Ascending aorta (tissue), 2 donors: ENCODE measurements around the gene SEPHS1. TPM values are rescaled to one million over a fixed set of nuclear protein-coding genes. Genes with fewer than 3 reads are reported as not detected.

Source experiments
- DNase-seq, 2 donors: peaks; one replicate each; pipeline ENCODE4 v3.0.0-alpha.2; 2019; ENCODE audit warnings: low spot score in 2 of 2
- H3K27ac ChIP-seq, 2 donors: fragments of 200-600 bp; sonication (generic); one replicate each; pipeline ENCODE4 v1.5.1; 2016 to 2017; ENCODE audit warnings: mild to moderate bottlenecking in 1 of 2
- H3K27me3 ChIP-seq: fragments of 200-600 bp; sonication (generic); one replicate; pipeline ENCODE4 v1.5.1; 2017
- H3K36me3 ChIP-seq, 2 donors: fragments of 200-600 bp; sonication (generic); one replicate each; pipeline ENCODE4 v1.5.1; 2016
- H3K4me1 ChIP-seq, 2 donors: fragments of 200-600 bp; sonication (generic); one replicate each; pipeline ENCODE4 v1.5.1; 2016 to 2017; ENCODE audit warnings: mild to moderate bottlenecking in 1 of 2
- H3K4me3 ChIP-seq, 2 donors: fragments of 200-600 bp; sonication (generic); one replicate each; pipeline ENCODE4 v1.5.1; 2016 to 2017; ENCODE audit warnings: mild to moderate bottlenecking in 1 of 2
- H3K9me3 ChIP-seq, 2 donors: fragments of 200-600 bp; sonication (generic); one replicate each; pipeline ENCODE4 v1.5.1; 2016
- CTCF ChIP-seq, 3 experiments: fragments of 200-600 bp in 2 of 3; fragments of 450-650 bp in 1 of 3; sonication (generic) in 2 of 3; IDR thresholded peaks; one replicate each; pipeline ENCODE4 v1.5.1; 2016 to 2019; ENCODE audit warnings: antibody characterized with exemption in 3 of 3, mild to moderate bottlenecking in 1 of 3, moderate library complexity in 1 of 3
- intact Hi-C: fragments of 100-400 bp; cut with DNase I; formaldehyde crosslinking; loops from one replicate; pipeline ENCODE4 v1.15.1; 2023
- total RNA-seq: library from RNA; depleted of rRNA; stranded (reverse); fragments of >200 nt; gene quantifications from one replicate; pipeline ENCODE4 v1.1.0, GENCODE V29; 2016

Gene SEPHS1
- total RNA-seq, 1 donor from 2014 or later = 20.3 TPM

GRCh38 chr10:13315361-13315760 lies 32.7 kb downstream of the SEPHS1 start:
- DNase-seq = no peak
- H3K27me3 ChIP-seq = no peaks in the 10 kb centered on the region
- H3K9me3 ChIP-seq = no peaks in the 10 kb centered on the region
- H3K4me3 ChIP-seq = no peak overlapping the region
- intact Hi-C loops = no loop called here
- peaks cover under 1 to 16% of the 10 kb centered on the region in 2 donors for H3K36me3 ChIP-seq
- H3K27ac ChIP-seq = no peak overlapping the region
- no peak for TF ChIP-seq CTCF (IDR thresholded peaks at IDR 0.05)
- H3K4me1 ChIP-seq = no peaks in the 10 kb centered on the region

- intact Hi-C loops = no loop called here
- no peak for DNase-seq
- no peak overlapping the region for H3K4me3 ChIP-seq
- H3K27me3 ChIP-seq = no peaks in the 10 kb centered on the region
- no peak for TF ChIP-seq CTCF (IDR thresholded peaks at IDR 0.05)
- H3K4me1 ChIP-seq = no peaks in the 10 kb centered on the region
- H3K27ac ChIP-seq = no peak overlapping the region
- no peaks in the 10 kb centered on the region for H3K9me3 ChIP-seq
- H3K36me3 ChIP-seq = no peaks in the 10 kb centered on the region
These were observed 36.9 kb downstream of the SEPHS1 start for GRCh38 chr10:13311177-13311575.

GRCh38 chr10:13310518-13311176 lies 37.4 kb downstream of the SEPHS1 start:
- H3K9me3 ChIP-seq = no peaks in the 10 kb centered on the region
- H3K4me3 ChIP-seq = no peak overlapping the region
- no peak for DNase-seq
- H3K27me3 ChIP-seq = no peaks in the 10 kb centered on the region
- TF ChIP-seq CTCF (IDR thresholded peaks at IDR 0.05) = no peak
- no peaks in the 10 kb centered on the region for H3K4me1 ChIP-seq
- intact Hi-C loops = no loop called here
- no peaks in the 10 kb centered on the region for H3K36me3 ChIP-seq
- H3K27ac ChIP-seq = no peak overlapping the region

GRCh38 chr10:13309792-13310191 lies 38.3 kb downstream of the SEPHS1 start:
- Histone ChIP-seq H3K4me1 (no peaks in the 10 kb centered on the region), H3K9me3 (no peaks in the 10 kb centered on the region), H3K27ac (no peak overlapping the region), H3K27me3 (no peaks in the 10 kb centered on the region), H3K36me3 (no peaks in the 10 kb centered on the region), H3K4me3 (no peak overlapping the region)
- no peak for TF ChIP-seq CTCF (IDR thresholded peaks at IDR 0.05)
- DNase-seq = no peak
- intact Hi-C loops = loop anchor here (10.0 kb wide), 1 partner anchor 1645 kb away; the partner anchor contains the start of genes DCLRE1C and MEIG1

DNA sequence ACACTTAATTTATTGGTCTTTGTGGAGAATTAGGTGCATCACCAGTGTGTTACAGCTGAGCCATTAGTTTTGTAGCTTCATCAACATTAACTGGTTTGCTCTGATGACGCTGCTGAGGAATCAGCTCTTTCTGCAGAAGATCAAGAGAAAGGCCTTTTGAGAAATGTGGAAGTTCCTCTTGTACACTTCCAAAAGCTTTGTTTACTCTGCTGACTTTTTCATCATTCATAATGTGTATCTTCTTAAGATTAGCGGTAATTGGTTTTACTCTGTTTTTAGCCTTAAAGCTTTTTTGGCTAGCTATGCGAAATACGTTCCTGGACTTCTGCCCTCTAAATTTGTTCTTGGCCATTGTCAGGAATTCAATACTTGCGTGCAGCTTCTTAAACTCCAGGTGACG lies 40.0 kb downstream of the SEPHS1 start:
- H3K4me1 ChIP-seq = no peaks in the 10 kb centered on the region
- H3K4me3 ChIP-seq = no peak overlapping the region
- no peak for TF ChIP-seq CTCF (IDR thresholded peaks at IDR 0.05)
- H3K9me3 ChIP-seq = no peaks in the 10 kb centered on the region
- intact Hi-C loops = loop anchor here (10.0 kb wide), 1 partner anchor 1647 kb away; the partner anchor contains the start of genes DCLRE1C and MEIG1
- H3K27ac ChIP-seq = no peak overlapping the region
- DNase-seq = no peak
- no peaks in the 10 kb centered on the region for H3K27me3 ChIP-seq
- H3K36me3 ChIP-seq = no peaks in the 10 kb centered on the region
